NT2/D1 (cell line): ENCODE results near the gene TSPAN17.

Source experiments
- YY1 ChIP-seq: IDR thresholded peaks from 2 replicates; pipeline ENCODE4 v1.6.1; 2011; ENCODE audit not compliant: insufficient read length, insufficient read depth
- ZNF274 ChIP-seq: IDR thresholded peaks from 2 replicates; pipeline ENCODE4 v1.6.1; 2011; ENCODE audit warnings: mild to moderate bottlenecking, low read depth, low read length

- no peak for TF ChIP-seq ZNF274
- TF ChIP-seq YY1 = no peak
Measured at GRCh38 chr5:176624938-176625337, 22.3 kb upstream of the TSPAN17 start.
